Caco-2 (cell line): Measurements from ENCODE around the gene MAST4. TPM values are rescaled to one million over a fixed set of nuclear protein-coding genes. Genes with fewer than 3 reads are reported as not detected.

Experiments
- BruUV-seq: library from RNA; stranded (reverse); fragments of 400-500 nt; replicated peaks from 2 replicates; lab custom pipeline; 2021; lab: Mats Ljungman, UMichigan
- CTCF ChIA-PET: fragments of 300-600 bp; sonication (Branson Sonifier 250); formaldehyde crosslinking; loops from one replicate; lab custom pipeline; 2022; ENCODE audit warnings: antibody characterized with exemption; lab: Charles Lee
- POLR2A ChIA-PET: fragments of 300-600 bp; sonication (Branson Sonifier 250); formaldehyde crosslinking; loops from one replicate; lab custom pipeline; 2022; ENCODE audit warnings: antibody characterized with exemption; lab: Charles Lee
- DNase-seq, 2 experiments: peaks; one replicate each; pipeline versions ENCODE4 v3.0.0 to v3.0.0-alpha.2; 2020 to 2022
- H3K27me3 ChIP-seq: replicated peaks from 2 replicates; pipeline ENCODE4 v1.6.0; 2011; ENCODE audit warnings: low read length; ENCODE audit not compliant: control insufficient read depth, insufficient read depth
- H3K36me3 ChIP-seq: 2 replicates; pipeline ENCODE4 v1.5.1; 2011; ENCODE audit warnings: low read length; ENCODE audit not compliant: control insufficient read depth, insufficient read depth
- H3K4me1 ChIP-seq: fragments of 250-450 bp; sonication (Bioruptor Pico); 2 replicates; pipeline ENCODE4 v1.5.1; 2020; ENCODE audit warnings: mild to moderate bottlenecking
- H3K4me3 ChIP-seq: 2 replicates; pipeline ENCODE4 v1.5.1; 2011; ENCODE audit warnings: low read depth, mild to moderate bottlenecking, control low read depth, low read length
- H3K9me3 ChIP-seq: fragments of 250-450 bp; sonication (Bioruptor Pico); 2 replicates; pipeline ENCODE4 v1.5.1; 2020; ENCODE audit warnings: mild to moderate bottlenecking, moderate library complexity
- H3K27ac Mint-ChIP-seq: one replicate; pipeline ENCODE4 v1.8.0; 2022; ENCODE audit warnings: mixed read lengths; ENCODE audit not compliant: unreplicated experiment
- H3K27me3 Mint-ChIP-seq: one replicate; pipeline ENCODE4 v1.8.0; 2022; ENCODE audit warnings: mixed read lengths; ENCODE audit not compliant: insufficient read depth, unreplicated experiment
- H3K36me3 Mint-ChIP-seq: one replicate; pipeline ENCODE4 v1.8.0; 2022; ENCODE audit warnings: mild to moderate bottlenecking, mixed read lengths; ENCODE audit not compliant: insufficient read depth, unreplicated experiment
- H3K4me1 Mint-ChIP-seq: one replicate; pipeline ENCODE4 v1.8.0; 2022; ENCODE audit warnings: low read depth, mixed read lengths; ENCODE audit not compliant: unreplicated experiment
- H3K4me3 Mint-ChIP-seq: one replicate; pipeline ENCODE4 v1.8.0; 2022; ENCODE audit warnings: mild to moderate bottlenecking, moderate library complexity, mixed read lengths; ENCODE audit not compliant: unreplicated experiment
- H3K9me3 Mint-ChIP-seq: one replicate; pipeline ENCODE4 v1.8.0; 2022; ENCODE audit warnings: mixed read lengths; ENCODE audit not compliant: unreplicated experiment
- CTCF ChIP-seq, 2 experiments: fragments of 200-600 bp in 1 of 2; IDR thresholded peaks; 1 replicate in 1 of 2; 2 replicates in 1 of 2; pipeline versions ENCODE4 v1.5.1 to v1.8.0; 2011 to 2022; ENCODE audit warnings: antibody characterized with exemption in 1 of 2, control low read depth in 1 of 2, inconsistent platforms in 1 of 2, low read depth in 1 of 2, low read length in 1 of 2, mild to moderate bottlenecking in 1 of 2, moderate library complexity in 1 of 2; ENCODE audit not compliant: insufficient read depth in 1 of 2, severe bottlenecking in 1 of 2, unreplicated experiment in 1 of 2
- intact Hi-C: fragments of 100-400 bp; cut with micrococcal nuclease; formaldehyde crosslinking; loops from one replicate; pipeline ENCODE4 v1.10.0; 2022; ENCODE audit not compliant: unreplicated experiment
- total RNA-seq: library from RNA; stranded (reverse); gene quantifications from 2 replicates; pipeline ENCODE4 v1.2.3, GENCODE V29; 2022

The MAST4 gene
- total RNA-seq, 1 experiment from 2014 or later, result 17.8 TPM

GRCh38 chr5:66769839-66770617, 173.8 kb downstream of the MAST4 start:
- H3K4me3 ChIP-seq, result no peak overlapping the region
- no peaks in the 10 kb centered on the region for H3K36me3 ChIP-seq
- DNase-seq, result peak; percentile 31 to 35
- intact Hi-C loops, result loop anchor here (1.0 kb wide), 2 partner anchors 463 to 531 kb away; no protein-coding TSS in a partner anchor
- ChIA-PET CTCF (interaction anchor here (0.5 to 1.9 kb wide), 3 partner anchors 8 to 464 kb away, joined by 3 to 21 read pairs (median 5); no protein-coding TSS in a partner anchor), POLR2A (no interaction called here)
- no peaks in the 10 kb centered on the region for H3K4me1 ChIP-seq
- H3K27me3 ChIP-seq, result no peaks in the 10 kb centered on the region
- peak; percentile 20 to 58 for TF ChIP-seq CTCF (IDR thresholded peaks at IDR 0.05; ENCODE audit: insufficient read depth in 1 of 2, low read depth in 1 of 2, low read length in 1 of 2, severe bottlenecking in 1 of 2, unreplicated experiment in 1 of 2)
- H3K9me3 ChIP-seq, result no peaks in the 10 kb centered on the region
- Mint-ChIP-seq H3K4me1 (no peaks in the 10 kb centered on the region), H3K36me3 (no peaks in the 10 kb centered on the region), H3K4me3 (no peak overlapping the region), H3K27ac (no peak overlapping the region), H3K27me3 (peaks cover 12% of the 10 kb centered on the region), H3K9me3 (no peaks in the 10 kb centered on the region)
- BruUV-seq, result no TSS peak

GRCh38 chr5:66777868-66778267, 181.7 kb downstream of the MAST4 start:
- Histone ChIP-seq H3K27me3 (no peaks in the 10 kb centered on the region), H3K9me3 (no peaks in the 10 kb centered on the region), H3K4me1 (no peaks in the 10 kb centered on the region), H3K36me3 (no peaks in the 10 kb centered on the region), H3K4me3 (no peak overlapping the region)
- BruUV-seq, result no TSS peak
- DNase-seq, result no peak
- TF ChIP-seq CTCF (IDR thresholded peaks at IDR 0.05; ENCODE audit: insufficient read depth in 1 of 2, low read depth in 1 of 2, low read length in 1 of 2, severe bottlenecking in 1 of 2, unreplicated experiment in 1 of 2), result no peak
- Mint-ChIP-seq H3K36me3 (no peaks in the 10 kb centered on the region), H3K9me3 (no peaks in the 10 kb centered on the region), H3K27me3 (peaks cover 8% of the 10 kb centered on the region), H3K4me1 (no peaks in the 10 kb centered on the region), H3K4me3 (no peak overlapping the region), H3K27ac (no peak overlapping the region)
- POLR2A ChIA-PET, result no interaction called here
- CTCF ChIA-PET, result no interaction called here
- intact Hi-C loops, result no loop called here

- Histone ChIP-seq H3K4me1 (no peaks in the 10 kb centered on the region), H3K27me3 (no peaks in the 10 kb centered on the region; the same call in 1 of the 2 replicates), H3K36me3 (no peaks in the 10 kb centered on the region), H3K9me3 (no peaks in the 10 kb centered on the region), H3K4me3 (no peak overlapping the region)
- H3K9me3 Mint-ChIP-seq, result no peaks in the 10 kb centered on the region
- TF ChIP-seq CTCF (IDR thresholded peaks at IDR 0.05; ENCODE audit: insufficient read depth in 1 of 2, low read depth in 1 of 2, low read length in 1 of 2, severe bottlenecking in 1 of 2, unreplicated experiment in 1 of 2), result no peak
- intact Hi-C loops, result no loop called here
- CTCF ChIA-PET, result no interaction called here
- H3K4me1 Mint-ChIP-seq, result no peaks in the 10 kb centered on the region
- POLR2A ChIA-PET, result no interaction called here
- H3K36me3 Mint-ChIP-seq, result no peaks in the 10 kb centered on the region
- DNase-seq, result no peak
- no peak overlapping the region for H3K4me3 Mint-ChIP-seq
- H3K27ac Mint-ChIP-seq, result no peak overlapping the region
- no TSS peak for BruUV-seq
- H3K27me3 Mint-ChIP-seq, result peaks cover 8% of the 10 kb centered on the region
Observed at GRCh38 chr5:66779528-66779927, 183.3 kb downstream of the MAST4 start.
